IMR-90 (cell line): ENCODE data around the gene NEK6. TPM values are rescaled to one million over a fixed set of nuclear protein-coding genes. Genes with fewer than 3 reads are reported as not detected.

Source experiments
- ATAC-seq: fragments of 200-7000 bp; cut with Tn5 transposase; 2 replicates; pipeline ENCODE4 v1.9.1; 2020; ENCODE audit warnings: low read depth, mild to moderate bottlenecking, moderate library complexity
- BruUV-seq: library from RNA; stranded (reverse); fragments of 400-500 nt; replicated peaks from 2 replicates; lab custom pipeline; 2021; lab: Mats Ljungman, UMichigan
- CTCF ChIA-PET: fragments of 300-600 bp; formaldehyde crosslinking; extraction: SDS; loops from one replicate; lab custom pipeline; 2021; ENCODE audit warnings: antibody characterized with exemption; lab: Yijun Ruan, JAX
- POLR2A ChIA-PET: fragments of 300-600 bp; sonication (Branson Sonifier 250); formaldehyde crosslinking; loops from one replicate; lab custom pipeline; 2022; ENCODE audit warnings: antibody characterized with exemption; ENCODE audit not compliant: unreplicated experiment; lab: Charles Lee
- DNase-seq: peaks from one replicate; pipeline ENCODE4 v3.0.0; 2013
- H2AFZ ChIP-seq: replicated peaks from 2 replicates; pipeline ENCODE3; 2013; ENCODE audit warnings: low read length, mild to moderate bottlenecking; ENCODE audit not compliant: poor library complexity
- H2AK5ac ChIP-seq: 2 replicates; pipeline ENCODE4 v1.6.1; 2013; ENCODE audit warnings: low read depth, low read length, inconsistent platforms
- H2AK9ac ChIP-seq: replicated peaks from 2 replicates; pipeline ENCODE3; 2013; ENCODE audit warnings: mild to moderate bottlenecking, low read depth, low read length, moderate library complexity; ENCODE audit not compliant: poor library complexity
- H2BK120ac ChIP-seq: 2 replicates; pipeline ENCODE4 v1.6.1; 2013; ENCODE audit warnings: low read depth, low read length, inconsistent platforms
- H2BK15ac ChIP-seq: 3 replicates; pipeline ENCODE4 v1.6.1; 2013; ENCODE audit warnings: low read depth, low read length, inconsistent platforms
- H2BK20ac ChIP-seq: 2 replicates; pipeline ENCODE4 v1.6.1; 2013; ENCODE audit warnings: low read depth, mild to moderate bottlenecking, inconsistent platforms, low read length, moderate library complexity
- H2BK5ac ChIP-seq: 2 replicates; pipeline ENCODE4 v1.6.1; 2013; ENCODE audit warnings: mild to moderate bottlenecking, low read depth, low read length, inconsistent platforms; ENCODE audit not compliant: poor library complexity, severe bottlenecking
- H3K14ac ChIP-seq: replicated peaks from 2 replicates; pipeline ENCODE4 v1.6.1; 2013; ENCODE audit warnings: low read depth, low read length, inconsistent platforms
- H3K18ac ChIP-seq: 2 replicates; pipeline ENCODE4 v1.6.1; 2013; ENCODE audit warnings: low read depth, low read length, control low read depth
- H3K23ac ChIP-seq: 2 replicates; pipeline ENCODE4 v1.6.1; 2013; ENCODE audit warnings: low read depth, low read length, inconsistent platforms
- H3K27ac ChIP-seq: 2 replicates; pipeline ENCODE4 v1.5.1; 2013; ENCODE audit warnings: mild to moderate bottlenecking, control low read depth, low read length; ENCODE audit not compliant: insufficient read depth
- H3K27me3 ChIP-seq: 2 replicates; pipeline ENCODE4 v1.6.1; 2013; ENCODE audit warnings: low read length; ENCODE audit not compliant: control insufficient read depth, insufficient read depth
- H3K36me3 ChIP-seq: 2 replicates; pipeline ENCODE4 v1.6.1; 2013; ENCODE audit warnings: low read length, mixed read lengths; ENCODE audit not compliant: control insufficient read depth, insufficient read depth
- H3K4ac ChIP-seq: 2 replicates; pipeline ENCODE4 v1.6.1; 2013; ENCODE audit warnings: low read depth, low read length, inconsistent platforms
- H3K4me1 ChIP-seq: 2 replicates; pipeline ENCODE4 v1.6.1; 2013; ENCODE audit warnings: low read length, mixed read lengths; ENCODE audit not compliant: control insufficient read depth, insufficient read depth
- H3K4me2 ChIP-seq: 2 replicates; pipeline ENCODE4 v1.6.1; 2013; ENCODE audit warnings: low read depth, mild to moderate bottlenecking, control low read depth, low read length, moderate library complexity
- H3K4me3 ChIP-seq: 2 replicates; pipeline ENCODE4 v1.5.1; 2013; ENCODE audit warnings: low read depth, mild to moderate bottlenecking, control low read depth, low read length, moderate library complexity; ENCODE audit not compliant: insufficient read depth
- H3K56ac ChIP-seq: 2 replicates; pipeline ENCODE4 v1.6.1; 2013; ENCODE audit warnings: low read length, inconsistent platforms; ENCODE audit not compliant: insufficient read depth; ENCODE audit errors: extremely low read depth
- H3K79me1 ChIP-seq, 2 experiments: 2 replicates each; pipeline ENCODE4 v1.6.1; 2013; ENCODE audit warnings: low read length in 2 of 2, inconsistent platforms in 1 of 2, low read depth in 1 of 2
- H3K9ac ChIP-seq: 2 replicates; pipeline ENCODE4 v1.6.1; 2013; ENCODE audit warnings: low read depth, low read length, control low read depth
- H3K9me1 ChIP-seq: 2 replicates; pipeline ENCODE4 v1.6.1; 2013; ENCODE audit warnings: low read length, inconsistent platforms; ENCODE audit not compliant: insufficient read depth
- H3K9me3 ChIP-seq: 2 replicates; pipeline ENCODE4 v1.6.1; 2013; ENCODE audit warnings: low read length; ENCODE audit not compliant: control insufficient read depth, insufficient read depth
- H4K20me1 ChIP-seq: 2 replicates; pipeline ENCODE4 v1.6.1; 2013; ENCODE audit warnings: low read length, inconsistent platforms; ENCODE audit not compliant: insufficient read depth
- H4K5ac ChIP-seq: 2 replicates; pipeline ENCODE4 v1.6.1; 2013; ENCODE audit warnings: mild to moderate bottlenecking, low read depth, low read length, control low read depth
- H4K8ac ChIP-seq, 2 experiments: 2 replicates each; pipeline ENCODE4 v1.6.1; 2013; ENCODE audit warnings: low read depth in 2 of 2, low read length in 2 of 2, control low read depth in 1 of 2, inconsistent platforms in 1 of 2
- H4K91ac ChIP-seq: 2 replicates; pipeline ENCODE4 v1.6.1; 2013; ENCODE audit warnings: low read depth, low read length, inconsistent platforms; ENCODE audit not compliant: insufficient read depth
- MAFK ChIP-seq: IDR thresholded peaks from 2 replicates; pipeline ENCODE4 v1.6.1; 2012; ENCODE audit warnings: low read depth, low read length, improper control_type of control experiment
- MAZ ChIP-seq: IDR thresholded peaks from 2 replicates; pipeline ENCODE4 v1.6.1; 2012; ENCODE audit warnings: low read depth, mild to moderate bottlenecking, low read length, improper control_type of control experiment, moderate library complexity, borderline replicate concordance
- MXI1 ChIP-seq: IDR thresholded peaks from 2 replicates; pipeline ENCODE4 v1.6.1; 2012; ENCODE audit warnings: low read depth, mild to moderate bottlenecking, low read length, moderate library complexity, borderline replicate concordance
- POLR2A ChIP-seq: IDR thresholded peaks from 2 replicates; pipeline ENCODE4 v1.6.1; 2012; ENCODE audit warnings: mild to moderate bottlenecking, low read depth, low read length
- RAD21 ChIP-seq: IDR thresholded peaks from 2 replicates; pipeline ENCODE4 v1.6.1; 2012; ENCODE audit warnings: low read length, improper control_type of control experiment
- RCOR1 ChIP-seq: IDR thresholded peaks from 2 replicates; pipeline ENCODE4 v1.6.1; 2012; ENCODE audit warnings: mild to moderate bottlenecking, low read length, improper control_type of control experiment; ENCODE audit not compliant: insufficient replicate concordance
- WGBS, 2 experiments: methylation state at CpG; one replicate each; pipeline versions ENCODE4 v1.1.5 to v1.1.7; 2013; ENCODE audit warnings: missing lambda C conversion rate in 2 of 2; ENCODE audit not compliant: insufficient read length in 1 of 2; ENCODE audit errors: extremely low coverage in 2 of 2; 5-methylcytosine and 5-hydroxymethylcytosine counted together
- dilution Hi-C: fragments of 300-500 bp; cut with HindIII; formaldehyde crosslinking; loops from one replicate; pipeline ENCODE4 v1.14.3; 2018; ENCODE audit warnings: low sequenced_read_pairs; ENCODE audit not compliant: unreplicated experiment
- in situ Hi-C: fragments of 300-500 bp; cut with MboI; formaldehyde crosslinking; loops from 3 replicates; pipeline ENCODE4 v1.14.3; 2019; ENCODE audit warnings: low sequenced_read_pairs, inconsistent platforms, mixed read lengths
- intact Hi-C: fragments of 100-400 bp; cut with micrococcal nuclease; formaldehyde crosslinking; loops from 2 replicates; pipeline ENCODE4 v1.10.0; 2022
- polyA plus RNA-seq, 3 experiments: library from polyadenylated mRNA; depleted of rRNA; stranded (reverse); fragments of >200 nt; gene quantifications; 2 replicates each; pipeline ENCODE4 v1.2.3, GENCODE V29; 2012; ENCODE audit warnings: low replicate concordance in 1 of 3
- total RNA-seq: library from RNA; depleted of rRNA; stranded (reverse); fragments of >200 nt; gene quantifications from 2 replicates; pipeline ENCODE4 v1.2.3, GENCODE V29; 2012
- TF ChIP-seq, protein P1 (sequence below): conservative IDR thresholded peaks from 2 replicates; pipeline ENCODE4 v1.5.1; 2012; ENCODE audit warnings: mild to moderate bottlenecking, low read depth, low read length, improper control_type of control experiment
- TF ChIP-seq, protein P2 (sequence below): fragments of 150-350 bp; IDR thresholded peaks from 2 replicates; pipeline ENCODE4 v1.6.1; 2016; ENCODE audit warnings: low read depth, mild to moderate bottlenecking, low read length, moderate library complexity, borderline replicate concordance

The NEK6 gene
- total and polyA plus RNA-seq, 2 of the 4 experiments (the other 2 are of a cell fraction), result 79.9 to 112 TPM

DNA sequence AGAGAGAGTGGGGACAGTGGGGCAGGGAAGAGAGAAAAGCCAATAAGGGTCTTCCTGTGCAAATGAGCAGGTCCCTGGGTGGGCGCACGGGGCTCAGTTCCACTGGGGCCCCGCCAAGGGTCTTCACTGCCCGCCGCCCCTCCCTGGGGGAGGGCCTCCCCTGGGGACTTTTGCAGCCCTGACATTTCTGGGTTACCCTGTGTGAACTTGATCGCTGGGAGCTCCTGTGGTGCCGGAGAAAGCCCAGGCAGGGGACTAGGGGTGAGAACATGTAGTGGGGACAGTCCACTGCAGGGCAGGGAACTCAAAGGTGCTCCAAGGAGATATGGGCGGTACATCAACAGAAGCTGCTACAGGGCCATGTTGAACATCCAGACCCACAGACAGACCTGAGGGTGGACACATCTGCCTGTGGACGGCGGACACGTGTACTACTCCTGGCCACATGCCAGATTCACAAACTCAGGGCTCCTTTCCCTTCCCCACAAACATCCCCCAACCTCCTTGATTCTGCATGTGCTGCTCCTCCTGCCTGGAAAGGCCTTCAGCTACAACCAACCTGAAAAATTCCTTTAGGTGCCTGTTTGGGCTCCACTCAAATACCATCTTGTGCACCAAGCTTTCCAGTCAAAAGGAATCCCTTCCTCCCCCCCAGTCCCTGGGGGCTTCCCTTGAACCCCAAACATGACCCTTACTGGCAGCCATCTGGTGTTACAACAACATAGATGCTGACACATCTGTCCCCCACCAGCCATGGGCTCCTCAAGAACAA lies 43.0 kb upstream of the NEK6 start:
- Histone ChIP-seq H3K27me3 (no peaks in the 10 kb centered on the region), H4K91ac (no peak overlapping the region), H2BK5ac (no peak overlapping the region), H2BK20ac (no peak overlapping the region), H3K4me1 (peaks cover 11% of the 10 kb centered on the region), H2AK9ac (no peak overlapping the region), H2AFZ (no peak overlapping the region), H3K14ac (no peak overlapping the region), H4K8ac (no peak overlapping the region), H4K5ac (no peak overlapping the region), H3K79me1 (no peaks in the 10 kb centered on the region), H3K9me1 (peaks cover 11% of the 10 kb centered on the region), H2AK5ac (no peak overlapping the region), H2BK15ac (no peak overlapping the region), H4K20me1 (no peaks in the 10 kb centered on the region; the same call in 1 of the 2 replicates), H3K23ac (no peak overlapping the region), H2BK120ac (no peak overlapping the region), H3K9me3 (no peaks in the 10 kb centered on the region), H3K27ac (no peak overlapping the region), H3K56ac (no peak overlapping the region), H3K4ac (no peak overlapping the region), H3K4me2 (no peak overlapping the region), H3K9ac (no peak overlapping the region), H3K4me3 (no peak overlapping the region), H3K18ac (no peak overlapping the region), H3K36me3 (no peaks in the 10 kb centered on the region)
- DNase-seq, result no peak
- TF ChIP-seq, protein P1, sequence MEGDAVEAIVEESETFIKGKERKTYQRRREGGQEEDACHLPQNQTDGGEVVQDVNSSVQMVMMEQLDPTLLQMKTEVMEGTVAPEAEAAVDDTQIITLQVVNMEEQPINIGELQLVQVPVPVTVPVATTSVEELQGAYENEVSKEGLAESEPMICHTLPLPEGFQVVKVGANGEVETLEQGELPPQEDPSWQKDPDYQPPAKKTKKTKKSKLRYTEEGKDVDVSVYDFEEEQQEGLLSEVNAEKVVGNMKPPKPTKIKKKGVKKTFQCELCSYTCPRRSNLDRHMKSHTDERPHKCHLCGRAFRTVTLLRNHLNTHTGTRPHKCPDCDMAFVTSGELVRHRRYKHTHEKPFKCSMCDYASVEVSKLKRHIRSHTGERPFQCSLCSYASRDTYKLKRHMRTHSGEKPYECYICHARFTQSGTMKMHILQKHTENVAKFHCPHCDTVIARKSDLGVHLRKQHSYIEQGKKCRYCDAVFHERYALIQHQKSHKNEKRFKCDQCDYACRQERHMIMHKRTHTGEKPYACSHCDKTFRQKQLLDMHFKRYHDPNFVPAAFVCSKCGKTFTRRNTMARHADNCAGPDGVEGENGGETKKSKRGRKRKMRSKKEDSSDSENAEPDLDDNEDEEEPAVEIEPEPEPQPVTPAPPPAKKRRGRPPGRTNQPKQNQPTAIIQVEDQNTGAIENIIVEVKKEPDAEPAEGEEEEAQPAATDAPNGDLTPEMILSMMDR, result no peak
- TF ChIP-seq POLR2A, result no peak
- no peak for TF ChIP-seq MAFK
- TF ChIP-seq MAZ, result no peak
- TF ChIP-seq RAD21, result no peak
- no peak for TF ChIP-seq MXI1
- TF ChIP-seq, protein P2, sequence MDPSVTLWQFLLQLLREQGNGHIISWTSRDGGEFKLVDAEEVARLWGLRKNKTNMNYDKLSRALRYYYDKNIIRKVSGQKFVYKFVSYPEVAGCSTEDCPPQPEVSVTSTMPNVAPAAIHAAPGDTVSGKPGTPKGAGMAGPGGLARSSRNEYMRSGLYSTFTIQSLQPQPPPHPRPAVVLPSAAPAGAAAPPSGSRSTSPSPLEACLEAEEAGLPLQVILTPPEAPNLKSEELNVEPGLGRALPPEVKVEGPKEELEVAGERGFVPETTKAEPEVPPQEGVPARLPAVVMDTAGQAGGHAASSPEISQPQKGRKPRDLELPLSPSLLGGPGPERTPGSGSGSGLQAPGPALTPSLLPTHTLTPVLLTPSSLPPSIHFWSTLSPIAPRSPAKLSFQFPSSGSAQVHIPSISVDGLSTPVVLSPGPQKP, result no peak
- no peak for TF ChIP-seq RCOR1
- no TSS peak for BruUV-seq
- in situ Hi-C loops, result no loop called here
- WGBS, 2 experiments, result 57% methylated on average over 4 of the region's 11 CpGs; no CpG with 5 or more reads in 1 of the 2 experiments
- ATAC-seq, result no peak
- ChIA-PET POLR2A (no interaction called here), CTCF (no interaction called here)
- intact Hi-C loops, result no loop called here
- dilution Hi-C loops, result no loop called here
